A549 (cell line): ENCODE data around the gene UNC13B.

ENCODE experiments used
- ESRRA ChIP-seq: fragments of 150-350 bp; IDR thresholded peaks from 2 replicates; pipeline ENCODE4 v1.6.1; 2014; ENCODE audit warnings: mild to moderate bottlenecking, low read length, borderline replicate concordance
- RNF2 ChIP-seq: fragments of 200-600 bp; sonication (generic); IDR thresholded peaks from 2 replicates; pipeline ENCODE4 v1.6.1; 2016; ENCODE audit warnings: low read depth, mild to moderate bottlenecking, antibody characterized with exemption, moderate library complexity, borderline replicate concordance
- SMC3 ChIP-seq: fragments of >200 bp; sonication (Bioruptor Twin); formaldehyde crosslinking; IDR thresholded peaks from 3 replicates; pipeline ENCODE4 v1.6.1; 2018; ENCODE audit warnings: inconsistent platforms
- TF ChIP-seq, protein P1 (sequence below): fragments of >200 bp; sonication (Bioruptor Twin); formaldehyde crosslinking; IDR thresholded peaks from 3 replicates; pipeline ENCODE4 v1.5.1; 2016

DNA sequence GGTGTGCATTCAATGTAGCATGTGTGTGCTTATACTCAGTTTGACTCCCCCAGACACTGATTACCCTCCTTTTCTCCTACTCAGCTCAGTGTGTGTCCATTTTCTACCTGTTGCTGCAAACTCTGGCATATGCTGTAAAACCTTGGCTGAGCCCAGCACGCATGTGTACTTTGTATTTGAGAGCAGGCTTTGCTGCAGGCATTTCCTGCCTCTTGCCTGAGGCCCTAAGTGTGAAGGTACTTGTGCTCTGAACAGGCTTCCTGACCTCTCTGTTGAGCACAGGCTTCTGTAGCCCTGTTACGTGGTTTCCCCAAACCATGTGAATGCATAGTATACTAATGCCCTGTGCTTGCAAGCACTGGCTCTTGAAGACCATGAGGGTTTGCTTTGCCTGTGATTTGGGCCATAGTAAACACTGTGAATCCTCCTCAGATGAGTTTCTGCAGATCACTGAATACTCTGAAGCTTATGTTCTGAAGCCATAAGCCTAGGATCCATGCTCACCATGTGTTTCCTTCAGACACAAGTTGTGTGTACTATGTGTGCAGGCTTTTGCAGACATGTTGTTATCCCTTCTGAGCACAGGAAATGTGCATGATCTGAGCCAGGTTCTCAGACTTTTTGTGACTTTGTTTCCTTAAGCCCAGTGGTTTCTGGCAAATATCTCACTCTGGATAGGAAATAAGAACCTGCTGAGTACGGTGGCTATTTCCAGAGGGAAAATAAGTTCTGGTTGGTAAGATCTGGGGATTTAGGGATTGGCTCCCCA is 203.2 kb downstream of the UNC13B start:
- TF ChIP-seq, protein P1, sequence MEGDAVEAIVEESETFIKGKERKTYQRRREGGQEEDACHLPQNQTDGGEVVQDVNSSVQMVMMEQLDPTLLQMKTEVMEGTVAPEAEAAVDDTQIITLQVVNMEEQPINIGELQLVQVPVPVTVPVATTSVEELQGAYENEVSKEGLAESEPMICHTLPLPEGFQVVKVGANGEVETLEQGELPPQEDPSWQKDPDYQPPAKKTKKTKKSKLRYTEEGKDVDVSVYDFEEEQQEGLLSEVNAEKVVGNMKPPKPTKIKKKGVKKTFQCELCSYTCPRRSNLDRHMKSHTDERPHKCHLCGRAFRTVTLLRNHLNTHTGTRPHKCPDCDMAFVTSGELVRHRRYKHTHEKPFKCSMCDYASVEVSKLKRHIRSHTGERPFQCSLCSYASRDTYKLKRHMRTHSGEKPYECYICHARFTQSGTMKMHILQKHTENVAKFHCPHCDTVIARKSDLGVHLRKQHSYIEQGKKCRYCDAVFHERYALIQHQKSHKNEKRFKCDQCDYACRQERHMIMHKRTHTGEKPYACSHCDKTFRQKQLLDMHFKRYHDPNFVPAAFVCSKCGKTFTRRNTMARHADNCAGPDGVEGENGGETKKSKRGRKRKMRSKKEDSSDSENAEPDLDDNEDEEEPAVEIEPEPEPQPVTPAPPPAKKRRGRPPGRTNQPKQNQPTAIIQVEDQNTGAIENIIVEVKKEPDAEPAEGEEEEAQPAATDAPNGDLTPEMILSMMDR, result no peak
- TF ChIP-seq RNF2 (no peak), SMC3 (no peak), ESRRA (no peak)
